CD4-positive, alpha-beta T cell (primary cell): Measurements from ENCODE around the gene VPS33B. TPM values are rescaled to one million over a fixed set of nuclear protein-coding genes. Genes with fewer than 3 reads are reported as not detected.

ENCODE experiments used
- ATAC-seq: fragments of 200-7000 bp; cut with Tn5 transposase; one replicate; pipeline ENCODE4 v1.10.0; 2022; ENCODE audit warnings: mild to moderate bottlenecking; ENCODE audit not compliant: poor library complexity
- CTCF ChIA-PET: fragments of 350-600 bp; sonication (Branson Sonifier 250); formaldehyde crosslinking; loops from one replicate; lab custom pipeline; 2021; ENCODE audit warnings: antibody characterized with exemption, inconsistent platforms; lab: Charles Lee
- POLR2A ChIA-PET: fragments of 350-600 bp; sonication (Branson Sonifier 250); formaldehyde crosslinking; loops from one replicate; lab custom pipeline; 2021; ENCODE audit warnings: antibody characterized with exemption, inconsistent platforms; lab: Charles Lee
- DNase-seq, 14 experiments: peaks; one replicate each; pipeline ENCODE4 v3.0.0-alpha.2; 2013 to 2020; ENCODE audit warnings: mixed read lengths in 2 of 14
- H3K27ac ChIP-seq, 2 donors: one replicate each; pipeline versions ENCODE4 v1.5.1 to v1.7.0; 2013; ENCODE audit warnings: low read length in 2 of 2, low read depth in 1 of 2, mild to moderate bottlenecking in 1 of 2
- H3K27me3 ChIP-seq, 2 experiments: 1 replicate in 1 of 2; 2 replicates in 1 of 2; pipeline versions ENCODE4 v1.6.1 to v1.7.0; 2013; ENCODE audit warnings: low read length in 2 of 2, control low read depth in 1 of 2, mild to moderate bottlenecking in 1 of 2, moderate library complexity in 1 of 2; ENCODE audit not compliant: insufficient read depth in 2 of 2, control insufficient read depth in 1 of 2
- H3K36me3 ChIP-seq: one replicate; pipeline ENCODE4 v1.6.1; 2013; ENCODE audit warnings: low read length, control low read depth; ENCODE audit not compliant: insufficient read depth
- H3K4me1 ChIP-seq: one replicate; pipeline ENCODE4 v1.6.1; 2013; ENCODE audit warnings: low read length, control low read depth; ENCODE audit not compliant: insufficient read depth
- H3K4me3 ChIP-seq: one replicate; pipeline ENCODE4 v1.5.1; 2013; ENCODE audit warnings: mild to moderate bottlenecking, low read length, moderate library complexity
- H3K9me3 ChIP-seq, 2 experiments: 1 replicate in 1 of 2; 2 replicates in 1 of 2; pipeline versions ENCODE4 v1.6.1 to v1.7.0; 2013; ENCODE audit warnings: low read length in 2 of 2, mild to moderate bottlenecking in 2 of 2, control low read depth in 1 of 2, moderate library complexity in 1 of 2; ENCODE audit not compliant: control insufficient read depth in 1 of 2, insufficient read depth in 1 of 2
- H3K27ac Mint-ChIP-seq: one replicate; pipeline ENCODE4 v1.8.0; 2020; ENCODE audit warnings: mixed read lengths
- H3K27me3 Mint-ChIP-seq: one replicate; pipeline ENCODE4 v1.8.0; 2021; ENCODE audit warnings: mixed read lengths
- H3K36me3 Mint-ChIP-seq: one replicate; pipeline ENCODE4 v1.8.0; 2021; ENCODE audit warnings: low read depth, mixed read lengths
- H3K4me1 Mint-ChIP-seq: one replicate; pipeline ENCODE4 v1.8.0; 2021; ENCODE audit warnings: low read depth, mixed read lengths
- H3K4me3 Mint-ChIP-seq: one replicate; pipeline ENCODE4 v1.8.0; 2020; ENCODE audit warnings: mild to moderate bottlenecking, mixed read lengths
- H3K9me3 Mint-ChIP-seq: one replicate; pipeline ENCODE4 v1.8.0; 2020; ENCODE audit warnings: mixed read lengths
- intact Hi-C, 2 experiments: fragments of 100-400 bp; cut with DNase I in 1 of 2; cut with micrococcal nuclease in 1 of 2; formaldehyde crosslinking; loops; one replicate each; pipeline versions ENCODE4 v1.15.1 to v1.9.0; 2023 to 2025; cut with DNase I, micrococcal nuclease
- total RNA-seq, 174 experiments: library from RNA in 2 of 174; stranded (reverse) in 2 of 174; gene quantifications; one replicate each; pipeline ENCODE4 v1.2.3 and lab custom pipeline; 2021 to 2026
- TF ChIP-seq, protein P1 (sequence below): fragments of 200-600 bp; IDR thresholded peaks from one replicate; pipeline ENCODE4 v1.8.0; 2022; ENCODE audit warnings: antibody characterized with exemption, mild to moderate bottlenecking

VPS33B gene
- total RNA-seq, 2 experiments from 2014 or later, result 17.2 to 23.8 TPM

DNA sequence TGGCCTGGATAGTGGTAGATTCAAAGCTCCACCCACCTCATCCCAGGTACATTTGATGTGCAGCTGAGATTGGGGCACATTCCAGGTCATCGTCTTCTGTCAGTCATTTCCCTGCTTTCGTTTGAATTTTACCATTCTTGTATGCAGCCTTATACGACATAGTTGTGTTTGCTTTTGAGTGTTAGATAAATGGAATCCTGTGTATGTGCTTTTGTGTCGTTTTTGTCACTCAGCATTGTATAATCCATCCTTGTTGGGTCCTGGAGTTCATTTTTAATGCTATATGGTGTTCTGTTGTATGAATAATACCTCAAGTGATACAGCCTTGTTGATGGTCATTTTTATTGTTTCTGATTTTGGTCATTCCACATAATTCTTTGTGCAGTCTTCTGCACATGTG, 60.4 kb downstream of the VPS33B start:
- TF ChIP-seq, protein P1, sequence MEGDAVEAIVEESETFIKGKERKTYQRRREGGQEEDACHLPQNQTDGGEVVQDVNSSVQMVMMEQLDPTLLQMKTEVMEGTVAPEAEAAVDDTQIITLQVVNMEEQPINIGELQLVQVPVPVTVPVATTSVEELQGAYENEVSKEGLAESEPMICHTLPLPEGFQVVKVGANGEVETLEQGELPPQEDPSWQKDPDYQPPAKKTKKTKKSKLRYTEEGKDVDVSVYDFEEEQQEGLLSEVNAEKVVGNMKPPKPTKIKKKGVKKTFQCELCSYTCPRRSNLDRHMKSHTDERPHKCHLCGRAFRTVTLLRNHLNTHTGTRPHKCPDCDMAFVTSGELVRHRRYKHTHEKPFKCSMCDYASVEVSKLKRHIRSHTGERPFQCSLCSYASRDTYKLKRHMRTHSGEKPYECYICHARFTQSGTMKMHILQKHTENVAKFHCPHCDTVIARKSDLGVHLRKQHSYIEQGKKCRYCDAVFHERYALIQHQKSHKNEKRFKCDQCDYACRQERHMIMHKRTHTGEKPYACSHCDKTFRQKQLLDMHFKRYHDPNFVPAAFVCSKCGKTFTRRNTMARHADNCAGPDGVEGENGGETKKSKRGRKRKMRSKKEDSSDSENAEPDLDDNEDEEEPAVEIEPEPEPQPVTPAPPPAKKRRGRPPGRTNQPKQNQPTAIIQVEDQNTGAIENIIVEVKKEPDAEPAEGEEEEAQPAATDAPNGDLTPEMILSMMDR, result no peak
- Histone ChIP-seq H3K4me3 (no peak overlapping the region), H3K4me1 (no peaks in the 10 kb centered on the region), H3K9me3 (no peaks in the 10 kb centered on the region), H3K27ac (no peak overlapping the region), H3K27me3 (no peaks in the 10 kb centered on the region), H3K36me3 (peaks cover 33% of the 10 kb centered on the region)
- Mint-ChIP-seq H3K27ac (no peak overlapping the region), H3K4me3 (no peak overlapping the region), H3K4me1 (no peaks in the 10 kb centered on the region), H3K9me3 (no peaks in the 10 kb centered on the region), H3K36me3 (peaks cover 46% of the 10 kb centered on the region), H3K27me3 (no peaks in the 10 kb centered on the region)
- ChIA-PET CTCF (no interaction called here), POLR2A (interaction anchor here (0.6 to 1.1 kb wide), 2 partner anchors 27 to 253 kb away, joined by 3 to 4 read pairs; partner anchors contain the start of gene UNC45A)
- intact Hi-C loops, result no loop called here
- DNase-seq (no peak), ATAC-seq (no peak)

DNA sequence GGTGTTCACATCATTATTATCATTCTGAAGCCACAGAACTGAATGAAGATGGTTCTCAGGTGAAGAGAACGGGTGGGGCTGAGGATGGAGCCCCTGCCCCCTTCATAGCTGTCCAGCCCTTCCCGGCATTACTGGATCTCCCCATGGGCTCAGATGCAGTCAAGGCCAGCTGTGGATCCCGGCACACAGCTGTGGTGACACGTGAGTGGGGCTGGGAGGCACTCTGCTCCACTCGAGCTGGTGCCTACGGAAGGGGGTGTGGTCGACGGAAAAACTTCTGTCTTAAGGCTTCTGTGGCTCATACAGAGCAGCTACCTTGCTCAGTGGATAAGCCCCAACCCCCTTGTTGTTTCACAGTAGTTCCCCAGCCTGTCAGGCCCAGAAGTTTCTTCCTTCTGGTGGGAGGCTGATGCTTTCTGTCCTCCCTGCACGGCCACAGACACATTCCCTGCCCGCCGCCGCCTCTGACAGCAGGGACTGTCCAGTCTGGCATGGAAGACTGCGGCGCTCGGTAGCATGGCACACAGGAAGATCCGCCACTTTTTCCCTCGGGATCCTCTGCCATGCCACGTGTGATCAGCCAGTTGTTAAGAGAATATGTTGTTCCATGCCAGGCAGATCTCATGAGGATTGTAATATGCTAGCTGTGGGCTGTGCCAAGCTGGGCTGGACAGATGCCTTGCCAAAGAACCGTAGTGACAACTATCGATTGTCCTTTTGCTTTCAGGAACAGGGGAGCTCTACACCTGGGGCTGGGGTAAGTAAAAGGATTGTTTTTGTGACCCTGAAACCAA, 61.9 kb downstream of the VPS33B start:
- Histone ChIP-seq H3K4me1 (peaks cover 13% of the 10 kb centered on the region), H3K27ac (no peak overlapping the region), H3K27me3 (no peaks in the 10 kb centered on the region), H3K36me3 (peaks cover 33% of the 10 kb centered on the region), H3K4me3 (no peak overlapping the region), H3K9me3 (no peaks in the 10 kb centered on the region)
- TF ChIP-seq, protein P1, result no peak
- Mint-ChIP-seq H3K27me3 (no peaks in the 10 kb centered on the region), H3K4me3 (no peak overlapping the region), H3K4me1 (peaks cover 9% of the 10 kb centered on the region), H3K27ac (no peak overlapping the region), H3K36me3 (peaks cover 36% of the 10 kb centered on the region), H3K9me3 (no peaks in the 10 kb centered on the region)
- ATAC-seq, result no peak
- no peak for DNase-seq
- CTCF ChIA-PET, result interaction anchor here (0.9 kb wide), 1 partner anchor 25 kb away, joined by 3 read pairs; the partner anchor contains the start of gene UNC45A
- POLR2A ChIA-PET, result interaction anchor here (7.7 kb wide), 1 partner anchor 27 kb away, joined by 126 read pairs; the partner anchor contains the start of genes HDDC3 and UNC45A
- intact Hi-C loops, result no loop called here

DNA sequence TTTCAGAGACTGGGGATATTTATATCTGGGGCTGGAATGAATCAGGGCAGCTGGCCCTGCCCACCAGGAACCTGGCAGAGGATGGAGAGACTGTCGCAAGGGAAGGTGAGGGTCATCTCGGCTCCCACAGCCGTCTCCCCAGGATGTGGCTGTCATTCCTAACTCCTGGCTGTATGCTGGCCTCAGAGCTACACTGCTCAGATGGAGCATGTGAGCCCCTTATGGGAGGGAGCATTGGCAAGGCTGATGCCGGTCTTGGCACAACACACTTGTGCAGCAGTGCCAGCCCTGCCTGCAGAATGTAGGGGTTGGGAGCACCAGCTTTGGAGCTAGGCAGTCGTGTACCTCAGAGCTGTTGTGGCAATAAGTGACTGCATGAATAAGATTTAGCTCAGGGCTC, 62.5 kb downstream of the VPS33B start:
- Histone ChIP-seq H3K27ac (no peak overlapping the region), H3K4me3 (no peak overlapping the region), H3K9me3 (no peaks in the 10 kb centered on the region), H3K36me3 (peaks cover 33% of the 10 kb centered on the region), H3K4me1 (peaks cover 18% of the 10 kb centered on the region), H3K27me3 (no peaks in the 10 kb centered on the region)
- TF ChIP-seq, protein P1, result no peak
- ATAC-seq (no peak), DNase-seq (no peak)
- Mint-ChIP-seq H3K36me3 (peaks cover 36% of the 10 kb centered on the region), H3K4me3 (no peak overlapping the region), H3K4me1 (peaks cover 9% of the 10 kb centered on the region), H3K9me3 (no peaks in the 10 kb centered on the region), H3K27ac (no peak overlapping the region), H3K27me3 (no peaks in the 10 kb centered on the region)
- ChIA-PET CTCF (interaction anchor here (0.9 kb wide), 1 partner anchor 25 kb away, joined by 3 read pairs; the partner anchor contains the start of gene UNC45A), POLR2A (interaction anchor here (7.7 kb wide), 1 partner anchor 27 kb away, joined by 126 read pairs; the partner anchor contains the start of genes HDDC3 and UNC45A)
- intact Hi-C loops, result loop anchor here in 1 of 2 experiments (5.0 kb wide), 2 partner anchors 32 to 62 kb away; partner anchors contain the start of genes PRC1 and VPS33B
